ENCODE measurements around the gene FLYWCH1.
A peak's percentile ranks its signal among the peaks of the same experiment; 100 is the strongest.

GRCh38 chr16:2981899-2982250, 70.1 kb downstream of the FLYWCH1 start:
- no peak for TF ChIP-seq CTCF (IDR thresholded peaks at IDR 0.05 in 2 of 3, conservative IDR thresholded peaks at IDR 0.05 in 1 of 3; ENCODE audit: insufficient read depth in 2 of 3, low read depth in 1 of 3, low read length in 3 of 3)
- TF ChIP-seq TARDBP (IDR thresholded peaks at IDR 0.05) = no peak
- 0 out of 2 replicates have a peak, but pooled peaks have one; percentile 41 for TF ChIP-seq ELF4 (CRISPR knock-in tag; IDR thresholded peaks at IDR 0.05)
- no peak for TF ChIP-seq FOXA3 (CRISPR knock-in tag; conservative IDR thresholded peaks at IDR 0.05 in 1 of 2, IDR thresholded peaks at IDR 0.05 in 1 of 2)
- TF ChIP-seq CREM (IDR thresholded peaks at IDR 0.05; ENCODE audit: low read depth) = no peak
- TF ChIP-seq NCOA1 (IDR thresholded peaks at IDR 0.05; ENCODE audit: low read depth) = no peak; the same call in 1 of the 2 replicates
- no peak for TF ChIP-seq ZBTB1 (CRISPR knock-in tag; IDR thresholded peaks at IDR 0.05; ENCODE audit: borderline replicate concordance, low read depth)
- no peak for TF ChIP-seq POLR2A (conservative IDR thresholded peaks at IDR 0.05)
- TF ChIP-seq CEBPB (tag; IDR thresholded peaks at IDR 0.05) = no peak
- no peak for TF ChIP-seq FOXP1 (CRISPR knock-in tag; IDR thresholded peaks at IDR 0.05)
- TF ChIP-seq RAD51 (IDR thresholded peaks at IDR 0.05; ENCODE audit: borderline replicate concordance, low read depth) = no peak
- no peak for TF ChIP-seq USF1 (CRISPR knock-in tag; IDR thresholded peaks at IDR 0.05)
- no peak for TF ChIP-seq RBM17 (IDR thresholded peaks at IDR 0.05; ENCODE audit: borderline replicate concordance, low read depth, low read length)
- peak; percentile 76 for TF ChIP-seq ZEB2 (IDR thresholded peaks at IDR 0.05)

All from K562 (cell line).